ENCODE measurements around the gene CRNKL1.

CRNKL1 gene

GRCh38 chr20:20075032-20075431, 22.8 kb upstream of the CRNKL1 start:
- no peaks in the 10 kb centered on the region for H3K4me1 ChIP-seq

GRCh38 chr20:20073801-20074371, 21.6 kb upstream of the CRNKL1 start:
- H3K36me3 ChIP-seq = no peaks in the 10 kb centered on the region
- H3K27ac ChIP-seq = no peak overlapping the region
- H3K4me1 ChIP-seq = no peaks in the 10 kb centered on the region
- no peak overlapping the region for H3K4me3 ChIP-seq
- no peak for DNase-seq
- no peak for TF ChIP-seq CTCF (IDR thresholded peaks at IDR 0.05)
- H3K27me3 ChIP-seq = no peaks in the 10 kb centered on the region
- intact Hi-C loops (cut with DNase I; ENCODE audit: low total_unique reads) = loop anchor here (10.0 kb wide), 1 partner anchor 171 kb away; no protein-coding TSS in a partner anchor
- no peaks in the 10 kb centered on the region for H3K9me3 ChIP-seq

More at GRCh38 chr20:20075032-20075431, 22.8 kb upstream of the CRNKL1 start:
- Histone ChIP-seq H3K36me3 (no peaks in the 10 kb centered on the region), H3K4me3 (no peak overlapping the region), H3K27me3 (no peaks in the 10 kb centered on the region), H3K9me3 (no peaks in the 10 kb centered on the region), H3K27ac (no peak overlapping the region)
- intact Hi-C loops (cut with DNase I; ENCODE audit: low total_unique reads) = loop anchor here (10.0 kb wide), 1 partner anchor 170 kb away; no protein-coding TSS in a partner anchor
- no peak for DNase-seq
- TF ChIP-seq CTCF (IDR thresholded peaks at IDR 0.05) = no peak

- intact Hi-C loops (cut with DNase I; ENCODE audit: low total_unique reads) = loop anchor here (10.0 kb wide), 1 partner anchor 174 kb away; no protein-coding TSS in a partner anchor
- no peak overlapping the region for H3K27ac ChIP-seq
Measured at GRCh38 chr20:20070871-20071726, 18.8 kb upstream of the CRNKL1 start.

GRCh38 chr20:20065361-20065760, 13.1 kb upstream of the CRNKL1 start:
- H3K9me3 ChIP-seq = no peaks in the 10 kb centered on the region

More at GRCh38 chr20:20070871-20071726, 18.8 kb upstream of the CRNKL1 start:
- Histone ChIP-seq H3K36me3 (no peaks in the 10 kb centered on the region), H3K27me3 (no peaks in the 10 kb centered on the region), H3K4me3 (no peak overlapping the region), H3K9me3 (no peaks in the 10 kb centered on the region), H3K4me1 (no peaks in the 10 kb centered on the region)
- no peak for DNase-seq
- TF ChIP-seq CTCF (IDR thresholded peaks at IDR 0.05) = no peak

More at GRCh38 chr20:20065361-20065760, 13.1 kb upstream of the CRNKL1 start:
- Histone ChIP-seq H3K27ac (no peak overlapping the region), H3K27me3 (peaks cover 0 to 3% of the 10 kb centered on the region in 2 donors), H3K36me3 (no peaks in the 10 kb centered on the region), H3K4me3 (no peak overlapping the region), H3K4me1 (no peaks in the 10 kb centered on the region)
- DNase-seq = no peak
- TF ChIP-seq CTCF (IDR thresholded peaks at IDR 0.05) = no peak
- intact Hi-C loops (cut with DNase I; ENCODE audit: low total_unique reads) = no loop called here

All from tibial artery (tissue), 4 donors.